Measurements from ENCODE around the gene SOWAHA.
"Not testable (repeated sequence)": the region's sequence is repeated elsewhere in the genome, so short reads cannot be mapped to it uniquely, and the experiment has no call there.

SOWAHA gene

GRCh38 chr5:132778129-132778528 is 35.0 kb upstream of the SOWAHA start:
- no peak for DNase-seq

DNA sequence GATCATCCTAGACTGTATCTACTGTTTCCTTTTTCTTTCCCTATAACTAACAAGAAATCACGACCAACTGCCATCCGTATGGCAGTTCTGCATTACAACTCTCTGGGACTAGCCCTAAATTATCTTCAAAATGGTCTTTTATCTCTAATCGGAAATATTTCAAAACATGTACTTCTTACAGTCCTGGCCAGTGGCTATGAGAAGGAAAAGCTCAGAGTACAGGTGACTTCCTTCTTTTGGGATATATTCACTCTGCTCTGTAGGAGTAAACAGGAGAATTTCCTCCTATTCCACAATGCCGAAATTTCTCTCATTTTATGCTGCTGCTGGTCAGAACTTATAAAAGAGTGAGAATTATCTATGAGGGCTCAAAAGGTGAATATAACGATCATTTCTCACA is 34.2 kb upstream of the SOWAHA start:
- no peak for DNase-seq

GRCh38 chr5:132779961-132780360 is 33.1 kb upstream of the SOWAHA start:
- no peak for DNase-seq

DNA sequence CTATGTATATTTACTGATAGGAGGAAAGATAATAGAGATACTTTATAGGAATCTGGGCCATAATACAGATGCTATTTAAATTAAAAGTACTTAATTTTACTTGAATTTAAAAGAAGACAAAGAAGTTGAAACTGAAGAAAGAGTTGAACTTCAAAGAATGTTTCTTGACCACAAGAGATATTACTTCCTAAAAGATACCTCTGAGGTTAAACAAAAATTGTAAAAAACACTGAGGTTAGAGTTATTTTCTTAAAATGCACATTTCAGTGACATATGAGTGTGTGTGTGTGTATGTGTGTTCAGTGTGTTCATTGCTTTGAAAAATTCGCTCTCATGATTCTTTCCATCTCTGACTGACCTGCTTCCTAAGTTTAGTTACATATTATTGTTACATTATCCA is 32.5 kb upstream of the SOWAHA start:
- DNase-seq, result no peak

DNA sequence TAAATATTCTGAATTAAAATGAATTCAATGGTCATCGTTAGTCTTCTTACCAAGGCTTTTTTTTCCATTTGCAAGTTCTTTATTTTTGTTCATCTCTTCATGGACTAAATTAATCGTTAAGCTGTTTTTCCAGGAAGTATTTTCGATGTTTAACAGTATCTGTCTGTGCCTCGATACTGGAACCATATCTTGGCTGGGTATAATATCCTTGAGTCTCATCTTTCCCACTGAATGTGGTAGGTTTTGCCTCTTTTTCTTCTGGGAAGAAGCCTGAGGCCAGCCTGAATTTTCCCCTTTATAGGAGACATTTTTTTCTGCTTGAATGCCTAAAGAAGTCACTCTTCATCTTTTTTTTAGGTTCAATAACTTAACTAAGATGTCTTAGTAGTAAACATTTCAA is 32.1 kb upstream of the SOWAHA start:
- no peak for DNase-seq

DNA sequence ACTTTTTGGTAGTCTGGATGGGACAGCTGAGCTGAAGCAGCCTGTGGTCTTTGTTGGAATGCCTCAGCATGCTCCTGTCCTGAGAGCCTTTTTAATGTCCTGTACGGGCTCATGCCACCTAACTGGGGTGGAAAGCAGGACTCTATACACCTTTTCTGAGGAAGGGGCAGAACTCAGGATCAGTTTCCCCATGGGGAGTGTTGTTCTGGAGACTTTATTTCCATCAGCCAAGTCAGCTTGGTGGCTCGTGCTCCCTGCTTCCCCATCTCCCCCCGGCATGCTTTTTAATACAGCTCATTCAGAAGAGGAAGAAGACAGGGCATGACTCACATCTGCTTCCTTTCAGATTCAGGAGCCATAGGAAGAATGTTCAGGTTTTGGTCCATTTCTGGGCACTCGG is 31.0 kb upstream of the SOWAHA start:
- DNase-seq, result no peak

GRCh38 chr5:132785365-132785764 is 27.7 kb upstream of the SOWAHA start:
- no peak for DNase-seq

DNA sequence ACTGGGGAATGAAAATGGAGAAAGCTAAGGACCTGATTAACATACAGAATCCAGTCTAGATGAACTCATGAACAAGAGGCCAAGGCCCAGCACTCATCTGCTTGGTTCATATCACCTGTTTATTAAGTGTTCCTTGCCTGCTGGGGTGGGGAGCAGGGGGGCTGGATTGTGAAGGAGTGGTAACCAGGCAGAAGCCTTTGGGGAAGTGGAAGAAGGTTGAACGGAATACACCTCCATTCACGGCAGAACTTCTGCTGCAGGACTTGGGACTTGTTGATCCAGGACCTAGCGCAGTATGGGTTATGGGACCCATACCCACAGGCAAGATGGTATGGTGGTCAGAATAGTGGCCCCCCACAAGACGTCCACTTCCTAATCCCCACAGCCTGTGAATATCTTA is 27.2 kb upstream of the SOWAHA start:
- DNase-seq, result no peak

DNA sequence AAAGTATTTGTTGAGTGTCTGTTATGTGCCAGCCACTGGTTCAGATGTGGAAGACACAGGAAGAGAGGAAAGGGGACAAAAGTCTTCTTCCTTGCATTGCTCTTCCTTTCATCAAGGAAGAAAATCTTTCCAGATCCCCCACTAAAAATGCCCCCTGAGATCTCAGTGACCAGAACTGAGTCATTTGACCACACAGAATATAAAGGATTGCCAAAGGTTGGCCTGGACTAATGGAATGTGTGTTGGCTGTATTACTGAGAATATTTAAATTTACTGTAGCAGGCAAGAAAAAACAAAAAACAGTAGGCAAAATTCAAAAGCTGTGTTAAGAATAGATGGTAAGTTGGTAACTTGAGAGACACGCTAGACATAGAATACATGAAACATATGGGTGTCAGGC is 26.0 kb upstream of the SOWAHA start:
- no peak for DNase-seq

- no peak for DNase-seq
These were observed 24.6 kb upstream of the SOWAHA start for GRCh38 chr5:132788508-132788907.

DNA sequence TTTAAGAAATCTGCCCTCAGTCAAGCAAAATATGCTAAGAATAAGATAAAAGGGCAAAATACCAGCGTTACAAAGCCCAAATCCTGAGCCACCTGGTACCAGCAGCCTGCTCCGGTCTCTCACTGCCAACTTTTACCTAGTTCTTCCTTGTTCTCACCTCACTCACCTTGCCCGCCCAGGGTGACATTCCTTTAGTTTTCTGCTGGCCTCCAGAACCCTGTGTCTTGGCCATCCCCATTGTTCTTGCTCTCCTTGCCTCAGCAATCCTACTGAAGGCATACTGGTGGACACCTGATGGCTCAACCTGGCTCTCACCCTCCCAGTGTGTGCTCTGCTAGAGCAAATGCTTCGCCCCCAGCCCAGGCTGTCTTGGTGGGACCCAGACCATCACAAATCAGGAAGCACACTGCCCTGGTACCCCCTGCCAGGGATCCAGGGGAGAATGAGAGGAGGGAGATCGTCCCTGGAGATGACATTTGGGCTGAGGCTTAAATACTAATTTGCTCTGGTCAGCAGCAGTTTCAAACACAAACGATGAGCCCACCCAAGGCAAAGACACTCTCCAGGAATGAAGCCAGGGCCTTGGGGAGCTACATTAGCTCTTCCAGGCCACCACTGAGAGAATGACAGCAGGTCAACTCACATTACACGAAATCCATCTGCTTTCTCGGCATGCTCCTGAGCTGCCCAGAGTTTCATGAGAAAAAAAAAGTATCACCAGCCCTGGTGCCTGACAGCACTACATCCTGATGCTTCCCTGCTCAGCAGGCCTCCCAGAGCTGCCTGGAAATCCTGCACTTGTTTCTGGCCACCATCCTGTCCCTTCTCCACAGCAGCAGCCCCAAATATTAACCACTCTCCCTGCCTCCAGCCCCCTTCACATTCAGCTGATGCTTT is 23.9 kb upstream of the SOWAHA start:
- DNase-seq, result no peak

GRCh38 chr5:132790201-132790865 is 22.8 kb upstream of the SOWAHA start:
- no peak for DNase-seq

GRCh38 chr5:132791026-132791425 is 22.1 kb upstream of the SOWAHA start:
- no peak for DNase-seq

- DNase-seq, result no peak
These were observed 15.5 kb upstream of the SOWAHA start for GRCh38 chr5:132797651-132798050.

GRCh38 chr5:132799392-132799791 is 13.7 kb upstream of the SOWAHA start:
- DNase-seq, result no peak

DNA sequence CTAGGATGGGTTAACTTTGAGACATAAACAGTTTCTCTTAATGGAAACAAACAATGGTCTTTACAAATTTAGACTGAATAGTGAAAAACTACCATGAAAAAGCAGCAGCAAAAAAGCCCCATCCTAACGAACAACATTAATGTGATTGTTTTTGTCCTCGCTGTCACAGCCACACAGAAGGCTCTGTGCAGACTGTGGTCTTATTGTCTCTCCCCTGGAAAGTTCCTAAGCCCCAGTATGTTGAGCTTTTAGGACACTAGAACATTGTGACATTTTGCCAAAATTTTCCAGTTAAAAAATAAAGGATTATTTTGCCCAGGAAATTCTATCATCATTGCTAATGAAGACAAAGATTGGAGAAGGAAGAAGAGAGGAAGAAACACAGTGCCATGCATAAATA is 12.6 kb upstream of the SOWAHA start:
- no peak for DNase-seq

GRCh38 chr5:132802044-132802684 is 10.9 kb upstream of the SOWAHA start:
- no peak for DNase-seq

GRCh38 chr5:132802685-132803066 is 10.4 kb upstream of the SOWAHA start:
- DNase-seq, result not testable (repeated sequence)

- DNase-seq, result not testable (repeated sequence)
These were observed 8.9 kb upstream of the SOWAHA start for GRCh38 chr5:132804219-132804618.

DNA sequence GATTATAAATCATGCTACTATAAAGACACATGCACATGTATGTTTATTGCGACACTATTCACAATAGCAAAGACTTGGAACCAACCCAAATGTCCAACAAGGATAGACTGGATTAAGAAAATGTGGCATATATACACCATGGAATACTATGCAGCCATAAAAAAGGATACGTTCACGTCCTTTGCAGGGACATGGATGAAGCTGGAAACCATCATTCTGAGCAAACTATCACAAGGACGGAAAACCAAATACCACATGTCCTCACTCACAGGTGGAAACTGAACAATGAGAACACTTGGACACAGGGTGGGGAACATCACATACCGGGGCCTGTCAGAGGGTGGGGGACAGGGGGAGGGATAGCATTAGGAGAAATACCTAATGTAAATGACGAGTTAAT is 7.2 kb upstream of the SOWAHA start:
- not testable (repeated sequence) for DNase-seq

DNA sequence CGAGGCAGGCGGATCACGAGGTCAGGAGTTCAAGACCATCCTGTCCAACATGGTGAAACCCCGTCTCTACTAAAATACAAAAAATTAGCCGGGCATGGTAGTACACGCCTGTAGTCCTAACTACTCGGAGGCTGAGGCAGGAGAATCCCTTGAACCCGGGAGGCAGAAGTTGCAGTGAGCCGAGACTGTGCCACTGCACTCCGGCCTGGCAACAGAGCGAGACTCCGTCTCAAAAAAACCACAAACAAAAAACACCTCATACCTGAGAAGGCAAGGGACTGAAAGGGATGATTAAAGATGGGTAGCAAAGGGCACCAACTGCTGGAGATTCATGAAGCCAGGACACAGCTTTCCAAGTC is 6.3 kb upstream of the SOWAHA start:
- not testable (repeated sequence) for DNase-seq

DNA sequence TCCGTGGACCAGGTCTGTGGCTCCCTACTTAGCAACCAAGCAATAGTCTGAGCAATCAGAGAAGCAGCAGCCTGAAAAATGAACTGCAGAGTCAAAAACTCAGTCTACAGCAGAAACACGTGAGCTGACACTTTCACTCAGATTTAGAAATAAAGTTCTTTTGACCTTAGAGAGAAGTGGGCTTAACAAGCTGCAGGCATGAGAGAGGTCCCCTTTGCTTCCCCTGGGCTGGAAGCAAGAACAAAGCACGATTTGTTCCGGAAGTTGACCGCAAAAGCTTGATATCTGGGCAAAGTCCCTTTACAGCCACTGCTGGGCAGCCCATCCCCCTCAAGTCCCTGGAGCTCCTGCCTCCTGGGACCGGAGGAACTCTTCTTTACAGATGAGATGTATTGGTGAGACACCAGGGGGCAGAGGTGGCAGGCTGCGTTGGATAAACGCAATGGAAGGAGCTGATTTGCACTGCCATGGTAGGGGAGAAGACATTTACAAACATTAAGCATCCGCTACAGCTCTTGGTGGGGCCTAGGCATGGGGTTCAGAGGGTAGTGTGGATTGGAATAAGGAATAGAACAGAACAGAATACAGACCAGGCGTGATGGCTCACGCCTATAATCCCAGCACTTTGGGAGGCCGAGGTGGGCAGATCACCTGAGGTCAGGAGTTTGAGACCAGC is 5.8 kb upstream of the SOWAHA start:
- no peak for DNase-seq

- DNase-seq, result no peak
These were observed 4.7 kb upstream of the SOWAHA start for GRCh38 chr5:132808448-132808847.

DNA sequence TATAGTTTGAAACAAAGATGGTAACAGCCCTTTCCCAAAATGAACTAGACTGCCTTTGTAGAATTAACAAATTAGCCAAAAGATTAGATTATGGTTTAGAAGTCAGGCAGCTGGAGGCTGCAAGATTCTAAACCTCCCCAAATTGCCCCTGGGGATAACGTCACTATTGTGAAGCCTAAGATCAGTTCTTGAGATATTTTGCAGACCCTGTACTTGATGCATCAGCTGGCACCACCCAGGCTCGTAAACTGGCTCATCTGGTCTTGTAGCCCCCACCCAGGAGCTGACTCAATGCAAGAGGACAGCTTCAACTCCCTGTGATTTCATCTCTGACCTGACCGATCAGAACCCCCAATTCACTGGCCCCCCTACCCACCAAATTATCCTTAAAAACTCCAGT is 4.2 kb upstream of the SOWAHA start:
- DNase-seq, result no peak

All from NCI-H1105 treated with DMSO at 0.1 percent for 48 hours (cell line).